KG1 (cell line): ENCODE data around the gene RPL29.
"Not testable (repeated sequence)": the region's sequence is repeated elsewhere in the genome, so short reads cannot be mapped to it uniquely, and the experiment has no call there.

Experiments used
- DNase-seq: peaks from one replicate; lab custom pipeline; 2025; lab: John Stamatoyannopoulos, UW

Gene RPL29

DNA sequence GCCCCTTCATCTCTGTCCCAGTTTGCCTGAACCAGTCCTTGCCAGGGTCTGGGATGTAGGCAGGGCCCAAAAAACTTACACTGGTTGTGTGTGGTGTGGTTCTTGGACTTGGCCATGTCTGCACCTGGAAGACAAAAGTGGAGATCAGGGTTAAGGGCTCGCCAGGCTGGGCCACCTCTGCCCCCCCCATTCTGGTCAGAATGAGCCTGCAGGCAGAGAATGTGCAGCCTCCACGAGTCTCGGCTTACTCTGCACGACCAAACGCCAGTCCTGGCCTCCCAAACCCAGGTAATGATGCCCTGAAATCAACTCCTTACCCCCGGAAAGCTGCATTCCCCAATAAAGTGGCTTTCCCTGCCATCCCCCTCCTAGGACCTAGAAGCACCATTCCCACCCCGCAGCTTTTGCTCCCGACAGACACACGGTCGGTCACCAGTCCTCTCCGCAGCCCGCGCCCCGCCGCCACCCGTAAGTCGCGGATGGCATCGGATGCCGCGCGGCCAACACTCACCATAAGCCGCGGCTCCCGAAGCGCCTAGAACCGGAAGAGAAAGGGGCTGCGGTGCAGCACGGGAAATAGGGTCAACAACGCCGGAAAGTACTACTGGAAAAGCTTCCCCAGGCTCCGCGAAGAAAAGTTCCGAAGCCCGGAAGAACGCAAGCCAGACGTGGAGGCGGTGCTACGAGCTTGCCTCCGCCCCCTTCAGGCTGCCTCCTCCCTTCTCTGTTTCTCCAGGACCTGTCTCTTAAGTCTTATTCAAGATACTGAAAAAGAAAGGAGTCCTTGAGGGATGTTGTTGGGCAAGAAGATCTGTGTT, at the start of gene RPL29:
RPL29 (minus strand) TSS at position 550 of the 818 bp plus-strand sequence; CDS start at position 116, 434 bp downstream.
- DNase-seq, result peak; percentile 91

DNA sequence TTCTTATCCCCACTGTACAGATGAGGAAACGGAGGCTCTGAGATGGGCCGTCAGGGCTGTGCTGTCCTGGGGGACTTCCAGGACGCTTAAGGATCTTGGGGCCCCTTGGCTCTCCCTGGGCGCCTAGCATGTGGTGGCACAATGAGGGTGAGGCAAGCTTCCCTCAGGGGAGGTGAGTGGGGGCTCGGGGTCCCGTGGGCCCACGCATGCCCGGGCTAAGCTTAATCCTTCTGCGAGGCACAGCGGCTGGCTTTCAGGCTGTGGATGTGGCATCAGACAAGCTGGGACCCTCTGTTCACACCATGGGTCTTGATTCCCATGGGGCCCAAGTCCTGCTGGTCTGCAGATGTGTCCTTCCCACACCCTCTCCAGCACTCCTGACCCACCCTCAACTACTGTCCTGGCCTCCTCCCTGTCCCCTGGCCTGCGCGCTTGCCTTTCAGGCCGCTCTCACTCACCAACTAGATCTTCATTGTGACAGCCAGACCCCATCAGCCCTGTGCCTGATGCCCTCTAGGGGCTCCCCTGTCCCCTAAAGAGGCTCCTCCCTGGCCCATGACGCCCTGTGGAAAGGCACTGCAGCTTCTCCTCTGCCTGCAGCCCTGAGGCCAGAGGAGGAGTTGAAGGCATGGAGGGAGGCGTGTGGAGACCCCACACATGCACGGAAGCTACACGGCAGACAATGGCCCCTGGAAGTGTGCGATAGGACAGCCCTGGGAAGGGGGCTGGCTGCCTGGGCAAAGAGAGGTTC, 49.3 kb upstream of the RPL29 start:
- DNase-seq, result no peak

DNA sequence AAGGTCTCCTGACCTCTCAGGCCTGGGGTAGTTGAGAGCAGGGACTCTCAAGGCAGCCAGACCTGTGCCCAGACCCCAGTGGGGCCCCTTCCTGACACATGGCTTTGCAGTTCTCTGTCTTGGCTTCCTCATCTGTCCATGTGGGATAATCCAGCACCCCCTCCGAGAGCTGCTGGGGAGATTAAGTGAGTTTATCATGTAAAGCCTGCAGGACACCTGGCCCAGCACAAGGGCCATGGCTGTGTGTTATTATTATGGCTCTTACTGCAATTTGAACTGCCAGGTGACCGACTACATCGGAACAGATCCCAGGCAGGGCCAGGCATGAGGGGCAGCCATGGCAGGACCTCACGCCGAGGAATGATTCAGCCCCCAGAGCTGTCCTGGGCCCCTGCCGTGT, 48.1 kb upstream of the RPL29 start:
- no peak for DNase-seq

DNA sequence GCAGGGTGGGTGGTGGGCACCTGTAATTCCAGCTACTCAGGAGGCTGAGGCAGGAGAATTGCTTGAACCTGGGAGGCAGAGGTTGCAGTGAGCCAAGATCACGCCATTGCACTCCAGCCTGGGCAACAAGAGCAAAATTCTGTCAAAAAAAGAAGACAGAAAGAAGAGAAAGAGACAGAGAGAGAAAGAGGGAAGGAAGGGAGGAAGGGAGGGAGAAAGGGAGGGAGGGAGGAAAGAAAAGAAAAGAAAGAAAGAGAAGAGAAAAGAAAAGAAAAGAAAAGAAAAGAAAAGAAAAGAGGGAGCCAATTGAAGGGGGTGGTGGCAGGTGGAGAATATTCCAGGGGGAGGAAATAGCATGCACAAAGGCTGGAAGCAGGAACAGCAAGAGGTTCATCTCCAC, 47.3 kb upstream of the RPL29 start:
- DNase-seq, result not testable (repeated sequence)

DNA sequence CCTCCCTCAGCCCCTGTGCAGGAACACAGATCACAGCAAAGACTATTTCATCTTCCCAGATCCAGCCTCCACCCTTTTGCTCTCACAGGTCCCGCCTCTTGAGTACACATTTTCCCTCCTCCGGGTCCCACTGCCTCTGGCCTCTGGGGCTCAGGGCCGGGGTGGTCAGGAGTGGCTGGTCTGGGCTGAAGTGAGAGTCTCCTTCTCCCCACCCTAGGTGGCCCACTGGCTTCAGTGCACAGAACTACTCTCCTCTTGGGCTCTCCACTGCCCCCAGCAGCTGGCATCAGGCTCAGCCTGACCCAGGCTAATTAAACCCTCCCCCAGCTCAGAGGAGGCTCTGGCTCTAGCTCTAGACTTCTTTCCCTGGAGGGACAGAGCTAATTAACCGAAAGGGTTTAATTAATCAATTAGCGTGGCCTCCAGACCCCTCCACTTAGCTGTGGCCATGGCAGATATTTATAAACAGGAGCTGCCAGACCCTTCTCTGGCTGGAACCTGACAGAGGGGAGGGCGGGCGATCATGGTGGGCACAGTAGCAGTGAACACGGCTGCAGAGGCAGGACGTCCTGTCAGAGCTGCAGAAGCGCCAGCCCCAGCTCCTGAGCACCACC, 45.5 kb upstream of the RPL29 start:
- DNase-seq, result no peak

DNA sequence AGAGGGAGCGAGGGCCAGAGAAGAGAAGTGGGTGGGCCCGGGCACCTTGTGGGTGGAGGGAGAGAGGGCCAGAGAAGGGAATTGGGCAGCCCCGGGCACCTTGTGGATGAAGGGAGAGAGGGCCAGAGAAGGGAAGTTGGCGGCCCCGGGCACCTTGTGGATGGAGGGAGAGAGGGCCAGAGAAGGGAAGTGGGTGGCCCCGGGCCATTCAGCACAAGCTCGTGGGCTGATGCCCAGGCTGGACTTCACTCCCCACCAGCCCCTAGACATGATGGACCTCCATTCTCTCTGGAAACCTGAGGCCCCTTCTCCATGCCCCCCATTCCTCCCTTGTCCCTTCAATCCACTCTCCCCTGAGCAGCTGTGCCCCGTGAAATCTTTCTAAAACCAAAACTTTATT, 44.9 kb upstream of the RPL29 start:
- no peak for DNase-seq

DNA sequence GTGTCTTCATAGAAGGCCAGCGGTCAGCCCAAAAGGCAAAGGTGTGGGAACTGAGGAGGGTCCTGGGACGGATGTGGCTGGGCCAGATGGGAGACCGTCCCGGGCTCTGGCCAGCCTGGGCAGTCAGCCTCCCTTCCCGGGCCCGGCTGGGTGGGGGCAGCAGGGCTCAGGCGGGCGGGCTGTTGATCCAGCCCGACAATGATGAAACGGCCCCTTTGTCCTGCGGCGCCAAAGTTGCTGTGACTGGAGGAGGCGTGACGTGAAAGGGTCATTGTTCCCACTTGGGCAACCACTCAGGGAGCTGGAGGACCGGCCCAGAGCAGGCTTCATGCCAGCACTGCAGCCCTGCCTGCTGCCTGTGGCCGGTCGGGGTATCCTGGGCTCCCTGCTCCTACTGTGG, 44.2 kb upstream of the RPL29 start:
- DNase-seq, result no peak

DNA sequence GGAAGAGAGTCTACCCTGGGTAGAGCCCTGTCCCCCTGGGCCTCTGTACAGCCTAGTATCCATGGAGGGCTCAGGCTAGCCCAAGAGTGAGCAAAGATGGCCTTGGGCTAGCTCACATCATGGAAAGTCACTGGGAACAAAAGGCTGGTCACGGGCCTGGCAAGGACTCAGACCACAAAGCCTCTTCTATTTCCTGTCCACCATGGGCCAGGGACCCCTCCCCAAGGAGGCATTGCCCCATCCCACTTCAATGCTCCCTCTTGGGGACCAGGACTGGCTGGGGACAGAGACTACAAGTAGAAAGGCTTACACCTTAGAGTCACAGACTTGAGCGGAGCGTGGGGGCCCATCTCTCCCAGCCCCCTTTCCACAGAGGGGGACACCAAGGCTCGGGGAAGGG, 43.7 kb upstream of the RPL29 start:
- DNase-seq, result no peak

DNA sequence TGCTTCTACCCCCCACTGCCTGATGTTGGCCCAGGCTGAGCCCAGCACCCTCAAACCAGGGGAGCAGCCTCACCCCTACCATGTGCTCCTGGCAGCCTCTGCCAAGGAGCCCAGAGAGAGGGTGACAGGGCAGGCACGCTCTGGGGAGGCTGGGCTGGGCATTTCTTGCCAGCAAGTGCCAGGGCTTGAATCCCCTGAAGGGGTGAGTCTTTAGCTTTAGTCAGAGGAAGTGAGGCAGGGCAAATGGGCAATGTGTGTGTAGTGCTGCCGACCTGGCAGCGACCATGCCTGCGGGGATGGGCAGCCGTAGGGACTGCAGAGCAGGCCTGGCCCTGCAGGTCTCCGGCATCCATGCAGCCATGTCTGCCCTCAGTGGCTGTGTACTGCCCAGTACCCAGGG, 42.5 kb upstream of the RPL29 start:
- DNase-seq, result no peak

DNA sequence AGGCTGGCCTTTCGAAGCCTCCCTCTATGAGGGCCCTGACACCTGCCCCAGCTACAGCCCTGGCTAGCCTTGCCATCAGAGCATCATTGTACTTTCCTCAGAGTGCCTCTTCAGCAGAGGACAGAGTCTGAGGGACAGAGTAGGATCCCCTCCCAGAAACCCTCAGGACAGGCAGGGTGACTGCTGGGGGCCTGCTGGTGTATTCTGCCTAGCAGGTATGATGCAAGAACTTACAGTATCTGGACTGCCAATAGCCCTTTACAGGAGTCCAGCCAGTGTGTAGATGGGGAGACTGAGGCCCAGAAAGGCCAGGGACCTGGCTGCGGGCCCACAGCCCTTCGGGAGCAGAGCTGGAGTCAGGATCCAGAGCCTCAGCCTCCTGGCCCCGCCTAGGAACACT, 41.6 kb upstream of the RPL29 start:
- DNase-seq, result no peak

DNA sequence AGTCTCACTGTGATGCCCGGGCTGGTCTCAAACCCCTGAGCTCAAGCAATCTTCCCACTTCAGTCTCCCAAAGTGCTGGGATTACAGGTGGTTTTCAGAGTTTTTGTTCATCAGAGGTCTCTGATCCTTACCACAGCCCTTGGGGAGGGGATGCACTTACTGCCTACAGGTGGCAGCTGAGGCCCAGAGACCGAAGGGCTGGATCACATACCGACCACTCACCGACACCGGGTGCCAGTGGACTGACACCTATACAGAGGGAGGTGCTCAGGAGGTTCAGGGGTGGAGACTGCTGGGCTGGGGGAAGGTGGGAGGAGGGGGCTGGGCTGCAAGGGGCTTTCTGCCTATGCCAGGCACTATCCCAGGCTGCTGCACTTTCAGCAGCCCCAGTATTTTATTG, 41.1 kb upstream of the RPL29 start:
- no peak for DNase-seq

DNA sequence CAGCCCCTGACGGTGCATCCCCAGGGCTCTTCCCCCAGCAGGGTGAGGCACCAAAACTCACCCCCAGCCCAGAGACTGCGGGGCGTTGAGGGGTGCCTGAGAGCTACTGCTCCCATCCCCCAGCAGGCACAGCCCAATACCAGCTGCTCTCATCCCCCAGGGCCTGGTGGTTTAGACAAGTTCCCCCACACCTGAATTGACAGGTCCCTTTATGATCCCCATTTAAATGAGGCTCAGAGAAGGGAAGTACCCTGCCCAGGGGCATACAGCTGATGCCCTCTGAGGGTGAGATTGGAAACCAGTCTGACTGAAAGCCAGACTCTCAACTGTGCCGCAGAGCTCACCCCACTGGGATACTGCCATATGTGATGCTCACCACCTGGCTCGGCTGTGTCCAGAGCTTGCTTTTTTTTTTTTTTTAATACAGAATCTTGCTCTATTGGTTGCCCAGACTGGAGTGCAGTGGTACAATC, 40.6 kb upstream of the RPL29 start:
- DNase-seq, result no peak

DNA sequence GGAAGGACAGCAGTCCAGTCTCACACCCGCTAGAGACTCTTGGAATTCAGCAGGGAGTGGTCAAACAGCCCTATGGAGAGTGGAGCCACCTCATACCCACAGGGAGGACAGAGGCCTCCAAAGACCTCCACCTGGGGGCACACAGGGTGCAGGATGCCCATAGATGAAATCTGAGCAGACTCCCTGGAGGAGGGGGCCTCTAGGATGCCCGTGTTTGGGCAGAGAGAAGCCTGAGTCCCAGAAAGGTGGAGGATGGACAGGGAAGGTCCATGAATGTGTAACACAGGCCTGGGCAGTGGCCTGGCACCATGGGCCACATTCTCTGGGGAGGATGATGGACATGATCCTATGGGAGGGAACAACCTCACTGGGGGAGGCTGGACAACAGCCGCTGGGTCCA, 39.0 kb upstream of the RPL29 start:
- no peak for DNase-seq

DNA sequence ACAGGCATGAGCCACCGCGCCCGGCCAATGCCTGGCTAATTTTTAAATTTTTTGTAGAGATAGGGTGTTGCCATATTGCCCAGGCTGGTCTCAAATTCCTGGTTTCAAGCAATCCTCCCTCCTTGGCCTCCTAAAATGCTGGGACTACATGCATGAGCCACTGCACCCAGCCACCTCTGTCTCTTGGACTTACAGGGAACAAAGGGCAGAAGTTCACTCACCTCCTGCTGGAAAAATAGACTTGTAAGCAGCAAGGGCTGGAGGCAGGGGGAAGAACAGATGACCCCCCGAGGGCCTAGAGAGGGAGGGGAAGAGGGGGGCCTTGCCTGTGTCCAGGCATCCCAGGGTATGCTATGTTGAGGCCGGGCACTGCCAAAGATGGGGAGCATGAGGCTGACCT, 38.5 kb upstream of the RPL29 start:
- DNase-seq, result no peak

DNA sequence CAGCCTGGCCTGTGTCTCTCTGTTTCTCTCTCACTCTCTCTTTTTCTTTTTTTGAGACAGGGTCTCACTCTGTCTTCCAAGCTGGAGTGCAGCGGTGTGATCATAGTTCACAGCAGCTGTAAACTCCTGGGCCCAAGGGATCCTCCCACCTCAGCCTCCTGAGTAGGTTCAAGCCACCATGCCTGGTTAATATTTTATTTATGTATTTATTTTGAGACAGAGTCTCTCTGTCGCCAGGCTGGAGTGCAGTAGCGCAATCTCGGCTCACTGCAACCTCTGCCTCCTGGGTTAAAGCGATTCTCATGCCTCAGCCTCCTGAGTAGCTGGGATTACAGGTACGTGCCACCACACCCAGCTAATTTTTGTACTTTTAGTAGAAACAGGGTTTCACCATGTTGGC, 38.1 kb upstream of the RPL29 start:
- not testable (repeated sequence) for DNase-seq

DNA sequence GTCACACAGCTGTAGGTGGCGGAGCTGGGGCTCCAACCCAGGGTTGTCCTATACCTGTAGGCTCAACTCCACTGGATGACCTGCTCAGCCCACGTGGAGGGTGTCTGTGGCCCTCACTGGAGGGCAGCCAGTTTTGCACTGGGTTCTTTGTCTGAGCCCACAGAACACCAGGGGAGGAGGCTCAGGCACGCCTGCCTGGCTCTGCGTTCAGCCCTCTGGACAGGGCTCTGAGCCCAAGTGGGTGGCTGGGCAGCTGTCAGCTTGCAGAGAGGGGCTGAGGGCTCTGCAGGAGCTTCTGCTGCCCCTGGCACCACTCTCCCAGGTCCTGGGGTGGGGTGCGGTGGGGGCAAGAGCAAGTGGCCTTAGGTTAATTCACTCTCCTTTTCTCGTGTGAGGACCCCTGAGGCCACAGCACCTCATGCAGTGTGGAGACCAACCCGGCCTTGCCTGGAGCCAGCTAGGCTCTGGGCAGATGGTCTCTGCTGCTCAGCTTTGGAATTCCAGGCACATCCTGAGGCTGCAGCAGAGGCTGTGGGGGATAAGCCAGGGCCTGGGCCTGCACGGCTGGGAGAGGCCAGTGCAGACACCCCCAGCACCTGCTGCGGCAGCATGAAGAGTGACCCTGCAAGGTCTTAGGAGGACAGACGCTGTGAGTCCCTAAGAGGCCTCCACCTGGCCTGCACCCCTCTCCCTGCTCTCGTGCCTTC, 37.2 kb upstream of the RPL29 start:
- DNase-seq, result no peak

DNA sequence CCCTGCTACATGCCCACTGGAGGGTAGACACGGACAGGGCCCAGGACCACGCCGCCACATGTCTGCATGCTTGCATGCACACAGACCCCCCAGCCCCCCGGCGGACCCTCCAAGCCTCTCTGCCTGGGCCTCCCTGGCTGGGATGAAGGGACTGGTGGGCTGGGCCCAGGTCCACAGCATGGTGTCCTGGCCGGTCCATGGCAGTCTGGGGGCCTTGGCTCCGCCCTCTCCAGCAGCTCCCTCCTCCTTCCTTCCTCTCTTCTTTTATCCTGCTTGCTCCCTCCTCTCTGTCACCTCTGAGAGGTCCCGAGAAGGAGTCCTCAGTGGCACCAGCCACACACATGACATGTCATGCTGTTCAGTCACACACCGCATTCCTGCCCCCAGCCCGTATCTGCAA, 36.2 kb upstream of the RPL29 start:
- no peak for DNase-seq

DNA sequence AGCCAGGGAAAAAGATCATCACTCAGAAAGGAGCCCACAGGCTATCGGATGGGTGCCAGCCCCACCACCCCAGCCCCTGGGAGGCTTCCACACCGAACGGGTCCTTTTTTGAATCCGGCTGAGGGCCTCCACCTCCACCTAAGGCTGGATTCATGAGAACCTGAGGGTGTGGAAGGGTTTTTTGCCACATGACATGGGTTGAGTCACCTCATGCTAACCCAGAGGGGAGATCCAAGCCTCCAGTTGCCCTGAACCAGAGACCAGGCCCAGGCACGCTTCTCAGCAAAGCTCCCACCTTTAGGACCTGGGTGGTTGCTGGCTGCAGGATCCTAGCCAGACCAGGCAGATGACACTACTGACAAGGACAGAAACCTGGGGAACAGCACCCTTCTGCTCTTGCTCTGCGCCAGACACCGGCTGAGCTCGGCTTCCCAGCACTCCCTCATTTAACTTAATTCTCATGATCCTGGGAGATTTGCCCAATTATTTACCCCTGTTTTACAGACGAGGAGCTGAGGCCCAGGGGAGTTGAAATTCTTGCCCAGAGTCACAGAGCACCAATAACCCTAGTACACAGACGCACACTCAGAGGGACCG, 35.1 kb upstream of the RPL29 start:
- no peak for DNase-seq

DNA sequence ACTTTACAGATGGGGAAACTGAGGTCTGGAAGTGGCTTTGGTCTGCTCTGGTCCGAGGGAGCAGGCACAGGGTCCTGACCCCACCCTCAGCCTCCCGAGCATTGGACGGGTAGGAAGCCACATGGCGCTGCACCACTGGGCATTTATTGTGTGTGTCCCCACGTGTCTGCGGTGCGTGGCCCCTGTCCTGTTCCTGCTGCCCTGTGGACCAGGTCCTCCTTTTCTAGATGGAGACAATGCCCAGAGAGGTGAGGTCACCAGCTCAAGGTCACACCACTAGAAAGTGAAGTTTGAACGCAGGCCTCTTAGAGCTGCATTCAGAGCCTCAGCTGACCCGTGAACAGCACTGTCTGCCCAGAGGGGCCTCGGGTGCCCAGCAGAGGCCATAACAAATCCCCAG, 33.8 kb upstream of the RPL29 start:
- no peak for DNase-seq

DNA sequence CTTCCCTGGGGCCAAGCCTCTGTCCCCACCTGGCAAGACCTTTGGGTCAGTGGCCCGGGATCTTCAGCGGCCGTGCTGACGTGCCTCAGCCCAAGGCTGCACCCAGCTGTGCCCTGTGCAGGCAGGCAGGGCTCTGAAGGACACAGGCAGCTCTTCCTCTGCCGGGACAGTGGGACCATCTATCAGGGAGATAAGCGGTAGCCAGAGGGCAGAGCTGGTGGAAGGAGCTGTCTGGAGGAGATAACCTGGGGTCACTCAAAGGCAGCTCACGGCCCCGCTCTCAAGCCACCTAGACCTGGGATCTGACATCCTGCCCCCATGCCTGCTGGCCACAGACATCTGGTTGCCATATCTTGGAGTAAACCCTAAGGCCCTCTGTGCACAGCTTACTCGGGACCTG, 33.4 kb upstream of the RPL29 start:
- DNase-seq, result no peak

DNA sequence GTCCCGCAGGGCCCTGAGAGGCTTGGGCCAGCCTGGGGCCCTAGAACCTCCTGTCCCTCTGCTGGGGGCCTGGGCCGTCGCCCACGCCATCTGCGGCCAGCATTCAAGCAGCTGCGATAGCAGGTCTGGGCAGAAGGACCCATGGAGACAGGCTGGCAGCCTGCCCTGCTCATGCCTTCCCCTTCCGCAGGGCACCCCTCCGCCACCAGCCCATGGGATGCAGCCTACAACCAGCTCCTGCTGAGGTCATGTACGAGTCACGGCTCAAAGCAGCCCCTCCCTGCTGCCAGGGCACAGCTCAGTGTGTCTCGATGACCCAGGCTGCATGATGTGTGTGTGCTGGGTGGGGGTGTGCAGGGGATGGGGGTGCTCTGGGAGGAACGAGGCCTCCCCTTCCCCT, 32.9 kb upstream of the RPL29 start:
- DNase-seq, result no peak

DNA sequence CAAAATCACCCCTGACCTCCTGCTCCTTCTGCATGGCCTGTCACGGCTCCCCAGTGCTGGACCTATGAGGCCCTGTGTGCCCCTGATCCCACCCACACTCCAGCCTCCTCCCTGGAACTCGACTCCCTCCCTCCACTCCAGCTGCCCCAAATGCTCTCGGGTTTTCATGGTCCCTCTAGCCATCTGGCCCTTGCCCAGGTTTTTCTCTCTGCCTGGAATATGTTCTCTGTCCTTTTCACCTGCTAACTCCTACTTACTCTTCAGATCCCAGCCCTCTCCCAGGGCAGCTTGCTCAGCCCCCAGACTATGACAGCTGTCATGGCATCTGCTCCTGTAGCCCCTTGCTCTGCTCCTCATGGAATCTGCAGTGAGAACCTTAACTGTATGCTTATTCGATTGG, 30.3 kb upstream of the RPL29 start:
- DNase-seq, result no peak
